PC-9 (cell line): ENCODE measurements around the gene KRT4.

Source experiments
- EZH2 ChIP-seq: fragments of 200-600 bp; sonication (generic); IDR thresholded peaks from 2 replicates; pipeline ENCODE4 v1.8.0; 2017; ENCODE audit warnings: antibody characterized with exemption, low read depth
- TF ChIP-seq, protein P1 (sequence below): fragments of 200-600 bp; sonication (generic); conservative IDR thresholded peaks from 2 replicates; pipeline ENCODE4 v1.6.1; 2017; ENCODE audit warnings: mixed run types, antibody characterized with exemption, mild to moderate bottlenecking, moderate library complexity

DNA sequence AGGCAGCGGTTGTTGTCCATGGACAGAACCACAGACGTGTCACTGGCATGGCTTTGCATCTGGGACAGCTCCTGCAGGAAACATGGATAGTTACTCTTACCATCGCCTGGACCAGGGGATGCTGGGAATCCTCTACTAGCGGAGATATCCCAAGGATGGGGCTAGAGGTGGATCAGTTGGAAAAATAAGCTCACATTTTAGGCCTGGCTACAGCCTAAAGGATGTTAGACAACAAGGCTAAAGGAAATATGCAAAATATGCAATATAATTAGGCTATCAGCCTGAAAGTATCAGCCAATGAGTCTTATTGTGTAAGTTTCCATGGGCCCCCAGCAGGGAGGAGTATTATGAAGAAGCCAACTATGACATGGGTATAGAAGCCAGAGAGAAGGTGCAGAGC is 41.7 kb downstream of the KRT4 start:
- TF ChIP-seq, protein P1, sequence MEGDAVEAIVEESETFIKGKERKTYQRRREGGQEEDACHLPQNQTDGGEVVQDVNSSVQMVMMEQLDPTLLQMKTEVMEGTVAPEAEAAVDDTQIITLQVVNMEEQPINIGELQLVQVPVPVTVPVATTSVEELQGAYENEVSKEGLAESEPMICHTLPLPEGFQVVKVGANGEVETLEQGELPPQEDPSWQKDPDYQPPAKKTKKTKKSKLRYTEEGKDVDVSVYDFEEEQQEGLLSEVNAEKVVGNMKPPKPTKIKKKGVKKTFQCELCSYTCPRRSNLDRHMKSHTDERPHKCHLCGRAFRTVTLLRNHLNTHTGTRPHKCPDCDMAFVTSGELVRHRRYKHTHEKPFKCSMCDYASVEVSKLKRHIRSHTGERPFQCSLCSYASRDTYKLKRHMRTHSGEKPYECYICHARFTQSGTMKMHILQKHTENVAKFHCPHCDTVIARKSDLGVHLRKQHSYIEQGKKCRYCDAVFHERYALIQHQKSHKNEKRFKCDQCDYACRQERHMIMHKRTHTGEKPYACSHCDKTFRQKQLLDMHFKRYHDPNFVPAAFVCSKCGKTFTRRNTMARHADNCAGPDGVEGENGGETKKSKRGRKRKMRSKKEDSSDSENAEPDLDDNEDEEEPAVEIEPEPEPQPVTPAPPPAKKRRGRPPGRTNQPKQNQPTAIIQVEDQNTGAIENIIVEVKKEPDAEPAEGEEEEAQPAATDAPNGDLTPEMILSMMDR, result no peak
- TF ChIP-seq EZH2, result no peak
